Stomach (tissue), 4 donors: ENCODE results near the gene LGR4.

Experiments used
- CTCF ChIP-seq, 7 experiments: fragments of 450-650 bp in 4 of 7; fragments of 200-600 bp in 3 of 7; sonication (generic) in 3 of 7; IDR thresholded peaks; one replicate each; pipeline ENCODE4 v1.5.1; 2016 to 2019; ENCODE audit warnings: antibody characterized with exemption in 7 of 7, control low read depth in 2 of 7, mild to moderate bottlenecking in 1 of 7
- EP300 ChIP-seq: sonication (generic); formaldehyde crosslinking; IDR thresholded peaks from one replicate; pipeline ENCODE4 v1.6.1; 2017; ENCODE audit warnings: antibody characterized with exemption
- POLR2A ChIP-seq, 4 donors: fragments of 450-650 bp; IDR thresholded peaks; one replicate each; pipeline ENCODE4 v1.6.1; 2016; ENCODE audit warnings: antibody characterized with exemption in 4 of 4, control low read depth in 2 of 4, mild to moderate bottlenecking in 1 of 4, moderate library complexity in 1 of 4

- TF ChIP-seq CTCF (IDR thresholded peaks at IDR 0.05) (no peak), POLR2A (IDR thresholded peaks at IDR 0.05) (no peak), EP300 (no peak)
These were observed 9.4 kb upstream of the LGR4 start for GRCh38 chr11:27481992-27482391.
